K562 treated with DMSO at 1 percent for 24 hours (cell line): ENCODE results near the gene FARP1. TPM values are rescaled to one million over a fixed set of nuclear protein-coding genes. Genes with fewer than 3 reads are reported as not detected.

Experiments used
- total RNA-seq: library from RNA; unstranded; fragments of 300-600 nt; gene quantifications from 2 replicates; pipeline ENCODE4 v1.2.3, GENCODE V29; 2022; ENCODE audit warnings: low read depth; ENCODE audit not compliant: insufficient read depth

FARP1 gene
- 0.30 and 0.87 TPM in 2 replicates for total RNA-seq

GRCh38 chr13:98142380-98143156 lies at the start of gene FARP1:
Gene FARP1 (plus strand): TSS chr13:98143094. CDS start chr13:98213243, 70,149 bp downstream.

GRCh38 chr13:98176777-98177608 lies 34.1 kb downstream of the FARP1 start, which contains the start of gene RNF113B:
Gene RNF113B (minus strand): TSS chr13:98177269. CDS start chr13:98177236, 33 bp downstream.

Other genes with a start within 250 kb of the FARP1 start
- gene IPO5, start 189.4 kb upstream of the FARP1 start, total RNA-seq: 40.4 and 46.0 TPM in 2 replicates
- 0.42 and 0.87 TPM in 2 replicates for gene RNF113B, start 34.2 kb downstream of the FARP1 start, total RNA-seq